Thoracic aorta (tissue), 2 donors: Measurements from ENCODE around the gene KRCC1. TPM values are rescaled to one million over a fixed set of nuclear protein-coding genes. Genes with fewer than 3 reads are reported as not detected.
"Not testable (repeated sequence)": the region's sequence is repeated elsewhere in the genome, so short reads cannot be mapped to it uniquely, and the experiment has no call there.

Experiments used
- ATAC-seq: fragments of 150-250 bp; one replicate; pipeline ENCODE4 v1.8.0; 2017; ENCODE audit warnings: low read depth; ENCODE audit not compliant: insufficient number of reproducible peaks, low FRiP score
- DNase-seq: peaks from one replicate; pipeline ENCODE4 v3.0.0-alpha.2; 2020; ENCODE audit warnings: low spot score
- H3K27ac ChIP-seq, 2 donors: fragments of 200-600 bp; sonication (generic); 1 replicate in 1 of 2; 2 replicates in 1 of 2; pipeline ENCODE4 v1.5.1; 2016; ENCODE audit warnings: mild to moderate bottlenecking in 2 of 2, moderate library complexity in 2 of 2
- H3K27me3 ChIP-seq: fragments of 200-600 bp; sonication (generic); replicated peaks from 2 replicates; pipeline ENCODE4 v1.6.0; 2016; ENCODE audit warnings: mild to moderate bottlenecking; ENCODE audit not compliant: insufficient read depth
- H3K36me3 ChIP-seq: fragments of 200-600 bp; sonication (generic); one replicate; pipeline ENCODE4 v1.5.1; 2016
- H3K4me1 ChIP-seq, 2 donors: fragments of 200-600 bp; sonication (generic); 1 replicate in 1 of 2; 2 replicates in 1 of 2; pipeline versions ENCODE4 v1.5.1 to v1.6.0; 2016; ENCODE audit warnings: low read depth in 2 of 2, mild to moderate bottlenecking in 1 of 2; ENCODE audit not compliant: control insufficient read depth in 1 of 2
- H3K4me3 ChIP-seq: fragments of 200-600 bp; sonication (generic); 2 replicates; pipeline ENCODE4 v1.5.1; 2016; ENCODE audit warnings: mild to moderate bottlenecking
- H3K9me3 ChIP-seq: fragments of 200-600 bp; sonication (generic); 2 replicates; pipeline ENCODE4 v1.5.1; 2016
- total RNA-seq, 2 donors: library from RNA; depleted of rRNA; stranded (reverse); fragments of >200 nt; gene quantifications; one replicate each; pipeline versions ENCODE4 v1.1.0 to v1.2.3, GENCODE V29; 2016
- TF ChIP-seq, protein P1 (sequence below): fragments of 200-600 bp; sonication (generic); IDR thresholded peaks from one replicate; pipeline ENCODE4 v1.5.1; 2019; ENCODE audit warnings: antibody characterized with exemption

KRCC1 gene
- total RNA-seq, 2 donors from 2014 or later = 13.8 to 13.9 TPM

DNA sequence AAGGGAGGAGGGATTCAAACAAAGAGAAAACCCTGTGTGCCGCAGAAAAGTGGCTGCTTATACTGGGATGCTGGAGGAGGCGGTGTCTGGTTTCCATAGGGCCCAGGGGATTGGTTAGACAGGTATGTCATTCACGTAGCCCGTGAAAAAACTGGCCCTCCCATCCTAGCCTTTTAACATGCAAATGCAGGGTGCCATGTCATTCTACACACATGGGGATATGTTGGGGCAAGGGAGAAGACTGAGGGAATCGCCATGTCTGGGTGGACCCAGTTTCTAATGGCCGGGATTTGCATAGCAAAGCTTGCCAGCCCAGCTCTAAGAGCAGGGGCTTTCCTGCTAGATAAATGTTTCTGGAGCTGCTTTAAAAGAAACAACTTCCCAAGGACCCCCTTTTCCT lies 31.1 kb downstream of the KRCC1 start:
- Histone ChIP-seq H3K4me3 (no peak overlapping the region), H3K27ac (no peak overlapping the region), H3K4me1 (no peaks in the 10 kb centered on the region), H3K36me3 (peaks cover 9% of the 10 kb centered on the region), H3K27me3 (no peaks in the 10 kb centered on the region), H3K9me3 (no peaks in the 10 kb centered on the region)
- ATAC-seq (no peak), DNase-seq (no peak)
- TF ChIP-seq, protein P1, sequence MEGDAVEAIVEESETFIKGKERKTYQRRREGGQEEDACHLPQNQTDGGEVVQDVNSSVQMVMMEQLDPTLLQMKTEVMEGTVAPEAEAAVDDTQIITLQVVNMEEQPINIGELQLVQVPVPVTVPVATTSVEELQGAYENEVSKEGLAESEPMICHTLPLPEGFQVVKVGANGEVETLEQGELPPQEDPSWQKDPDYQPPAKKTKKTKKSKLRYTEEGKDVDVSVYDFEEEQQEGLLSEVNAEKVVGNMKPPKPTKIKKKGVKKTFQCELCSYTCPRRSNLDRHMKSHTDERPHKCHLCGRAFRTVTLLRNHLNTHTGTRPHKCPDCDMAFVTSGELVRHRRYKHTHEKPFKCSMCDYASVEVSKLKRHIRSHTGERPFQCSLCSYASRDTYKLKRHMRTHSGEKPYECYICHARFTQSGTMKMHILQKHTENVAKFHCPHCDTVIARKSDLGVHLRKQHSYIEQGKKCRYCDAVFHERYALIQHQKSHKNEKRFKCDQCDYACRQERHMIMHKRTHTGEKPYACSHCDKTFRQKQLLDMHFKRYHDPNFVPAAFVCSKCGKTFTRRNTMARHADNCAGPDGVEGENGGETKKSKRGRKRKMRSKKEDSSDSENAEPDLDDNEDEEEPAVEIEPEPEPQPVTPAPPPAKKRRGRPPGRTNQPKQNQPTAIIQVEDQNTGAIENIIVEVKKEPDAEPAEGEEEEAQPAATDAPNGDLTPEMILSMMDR = no peak

- DNase-seq = no peak
- peaks cover 4% of the 10 kb centered on the region for H3K36me3 ChIP-seq
- TF ChIP-seq, protein P1 = no peak
- H3K27me3 ChIP-seq = no peaks in the 10 kb centered on the region
- no peaks in the 10 kb centered on the region for H3K9me3 ChIP-seq
- no peak overlapping the region for H3K4me3 ChIP-seq
- no peaks in the 10 kb centered on the region for H3K4me1 ChIP-seq
- no peak for ATAC-seq
- no peak overlapping the region for H3K27ac ChIP-seq
These were observed 33.0 kb downstream of the KRCC1 start for GRCh38 chr2:88022669-88022921.

DNA sequence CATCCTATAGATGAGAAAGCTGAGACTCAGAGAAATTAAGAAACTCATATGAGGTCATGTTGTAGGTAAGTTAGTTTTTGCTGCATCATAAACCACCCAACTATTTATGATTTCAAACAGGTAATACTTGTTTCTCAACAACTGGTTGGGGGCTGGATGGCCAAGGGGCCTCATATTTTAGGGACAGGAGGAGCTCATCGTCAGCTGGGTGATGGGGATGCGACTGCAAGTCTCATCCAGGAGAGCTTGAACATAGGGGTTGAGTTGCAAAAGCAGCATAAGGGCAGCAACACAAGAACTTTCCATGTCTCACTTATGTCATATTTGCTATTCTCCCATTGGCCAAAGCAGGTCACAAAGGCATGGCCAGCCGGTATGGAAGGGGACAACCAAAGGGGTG lies 35.6 kb downstream of the KRCC1 start:
- Histone ChIP-seq H3K4me1 (no peaks in the 10 kb centered on the region), H3K27ac (no peak overlapping the region), H3K27me3 (no peaks in the 10 kb centered on the region), H3K36me3 (no peaks in the 10 kb centered on the region), H3K9me3 (no peaks in the 10 kb centered on the region), H3K4me3 (no peak overlapping the region)
- TF ChIP-seq, protein P1 = no peak
- no peak for ATAC-seq
- no peak for DNase-seq

GRCh38 chr2:88018909-88019308 lies 36.7 kb downstream of the KRCC1 start:
- no peak for ATAC-seq
- no peaks in the 10 kb centered on the region for H3K36me3 ChIP-seq
- no peak overlapping the region for H3K4me3 ChIP-seq
- TF ChIP-seq, protein P1 = no peak
- no peak for DNase-seq
- no peaks in the 10 kb centered on the region for H3K9me3 ChIP-seq
- H3K4me1 ChIP-seq = no peaks in the 10 kb centered on the region
- no peak overlapping the region for H3K27ac ChIP-seq
- no peaks in the 10 kb centered on the region for H3K27me3 ChIP-seq

- H3K4me1 ChIP-seq, DNase-seq, H3K27me3 ChIP-seq, ATAC-seq, H3K27ac ChIP-seq, H3K4me3 ChIP-seq, H3K9me3 ChIP-seq, H3K36me3 ChIP-seq: not testable (repeated sequence)
These were observed 37.3 kb downstream of the KRCC1 start for GRCh38 chr2:88018077-88018805.

DNA sequence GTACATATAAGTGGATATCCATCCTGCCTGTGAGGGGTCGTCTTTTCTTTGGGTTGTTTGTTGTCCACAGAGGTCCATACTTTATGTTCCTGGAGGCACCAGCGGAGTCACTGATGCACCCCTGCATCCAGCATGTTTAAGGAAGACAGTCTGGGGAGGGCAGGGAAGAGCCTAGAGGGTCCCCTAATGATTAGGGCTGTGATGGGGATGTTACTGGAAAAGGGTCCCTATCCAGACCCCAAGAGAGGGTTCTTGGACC lies 37.9 kb downstream of the KRCC1 start:
- H3K36me3 ChIP-seq, H3K27me3 ChIP-seq, H3K4me1 ChIP-seq, H3K9me3 ChIP-seq, ATAC-seq, H3K27ac ChIP-seq, DNase-seq, H3K4me3 ChIP-seq: not testable (repeated sequence)
